GM21528 (cell line): ENCODE measurements around the gene IL17REL.

Source experiments
- ATAC-seq: cut with Tn5 transposase; IDR thresholded peaks from one replicate; pipeline ENCODE4 v1.9.1; 2021; ENCODE audit warnings: mild to moderate bottlenecking, moderate library complexity; ENCODE audit not compliant: unreplicated experiment, low FRiP score

IL17REL gene

DNA sequence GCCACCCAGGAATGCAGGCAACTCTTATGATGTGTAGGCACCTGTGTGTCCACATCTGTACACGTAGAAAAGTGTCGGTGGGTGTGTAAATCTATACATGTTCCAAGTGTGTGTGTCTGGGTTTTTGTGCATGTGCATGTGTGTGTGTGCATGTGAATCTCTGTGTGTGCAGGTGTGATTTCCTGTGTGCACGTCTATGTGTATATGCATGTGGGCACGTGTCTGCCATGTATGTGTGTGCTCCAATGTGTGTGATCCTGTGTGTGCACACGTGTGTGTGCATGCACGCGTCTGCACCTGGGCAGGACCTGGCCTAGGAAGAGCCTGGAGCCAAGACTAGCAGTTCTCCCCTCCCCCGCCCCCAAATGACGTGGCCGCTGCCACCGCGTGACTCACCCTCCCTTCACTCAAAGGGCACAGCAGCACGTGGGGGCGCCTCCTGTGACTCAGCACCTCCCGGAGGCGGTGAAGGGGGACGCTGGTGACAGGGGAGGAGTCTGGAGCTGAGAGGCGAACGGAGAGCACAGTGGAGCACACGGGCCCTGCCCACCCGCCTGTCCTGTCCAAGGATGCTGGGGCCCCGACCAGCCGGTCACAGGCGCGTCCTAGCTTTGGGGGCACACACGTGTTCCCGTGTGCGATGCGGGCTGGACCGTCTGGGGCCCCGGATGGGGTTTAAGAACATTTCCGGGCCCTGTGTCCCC lies 41.9 kb downstream of the IL17REL start:
- peak; percentile 49 for ATAC-seq

DNA sequence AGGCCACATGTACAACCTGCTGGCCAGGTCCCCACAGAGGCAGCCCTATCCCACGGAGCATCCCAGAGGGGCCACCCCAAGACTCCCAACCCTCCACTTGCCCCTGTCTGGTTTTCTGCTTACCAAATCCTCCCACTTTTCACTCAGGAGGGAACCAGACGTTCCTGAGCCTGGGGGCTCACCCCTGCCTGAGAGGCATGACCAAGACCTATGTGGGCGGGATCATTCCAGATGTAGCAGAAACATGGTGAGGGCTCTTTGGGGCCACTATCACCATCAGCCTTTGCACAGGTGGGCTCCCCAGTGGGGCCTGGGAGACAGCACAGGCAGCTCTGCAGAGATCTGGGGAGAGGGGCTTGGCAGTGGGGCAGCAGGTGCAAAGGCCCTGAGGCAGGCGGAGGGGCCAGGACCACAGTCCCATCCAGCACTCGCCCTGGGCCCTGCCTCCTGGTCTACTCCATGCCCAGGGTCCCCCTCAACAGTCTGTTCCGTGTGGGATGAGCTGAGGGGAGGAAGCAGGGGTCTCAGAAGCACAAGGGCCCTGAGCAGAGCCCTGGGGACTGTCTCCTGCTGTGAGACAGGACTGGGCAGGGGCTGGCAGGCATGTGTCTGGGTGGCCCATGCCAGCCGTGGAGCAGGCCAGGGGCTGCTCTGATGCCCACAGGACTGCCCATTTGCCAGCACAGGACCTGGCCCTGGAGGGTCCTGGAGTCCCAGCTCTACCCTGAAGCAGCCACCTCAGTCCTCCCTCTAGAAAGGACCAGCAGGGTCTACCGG lies 42.6 kb downstream of the IL17REL start:
- ATAC-seq: no peak

DNA sequence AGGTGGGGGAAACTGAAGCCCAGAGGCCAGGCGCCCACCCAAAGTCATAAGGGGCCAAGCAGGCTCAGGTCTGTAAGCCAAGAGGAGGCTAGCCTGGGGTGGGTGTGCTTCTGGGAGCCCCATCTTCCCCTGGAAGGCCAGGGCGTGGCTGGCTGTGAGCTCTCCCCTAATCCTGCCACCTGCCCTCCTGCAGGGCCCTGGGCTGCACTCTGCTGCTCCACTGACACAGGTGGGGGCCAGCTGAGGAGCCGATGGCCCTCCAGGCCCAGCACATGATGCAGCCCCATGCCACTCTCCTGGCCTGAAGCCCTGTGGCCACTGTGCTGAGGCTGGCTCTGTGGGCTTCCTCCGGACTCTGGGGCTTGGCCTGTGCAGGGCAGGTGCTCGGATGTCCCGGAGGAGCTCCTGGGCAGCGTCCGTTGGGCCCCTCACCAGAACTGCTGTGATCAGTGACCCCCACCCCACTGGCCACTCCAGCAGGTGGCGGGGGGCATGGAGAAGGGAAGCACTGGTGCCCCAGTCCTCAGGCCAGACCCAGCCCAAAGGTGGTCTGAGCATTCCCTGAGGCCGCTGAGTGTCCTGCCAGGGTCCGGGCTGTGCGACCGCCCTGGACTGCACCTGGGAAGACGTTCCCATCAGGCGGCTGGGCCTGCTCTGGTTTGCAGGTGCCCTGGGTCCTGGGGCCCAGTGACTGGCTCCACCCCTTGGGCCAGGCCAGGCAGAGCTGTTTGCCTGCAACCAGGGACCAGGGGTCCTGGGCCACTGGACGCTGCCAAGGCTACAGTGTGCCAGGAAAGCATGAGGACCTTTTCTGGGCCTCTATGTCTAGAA lies 43.5 kb downstream of the IL17REL start:
- no peak for ATAC-seq

DNA sequence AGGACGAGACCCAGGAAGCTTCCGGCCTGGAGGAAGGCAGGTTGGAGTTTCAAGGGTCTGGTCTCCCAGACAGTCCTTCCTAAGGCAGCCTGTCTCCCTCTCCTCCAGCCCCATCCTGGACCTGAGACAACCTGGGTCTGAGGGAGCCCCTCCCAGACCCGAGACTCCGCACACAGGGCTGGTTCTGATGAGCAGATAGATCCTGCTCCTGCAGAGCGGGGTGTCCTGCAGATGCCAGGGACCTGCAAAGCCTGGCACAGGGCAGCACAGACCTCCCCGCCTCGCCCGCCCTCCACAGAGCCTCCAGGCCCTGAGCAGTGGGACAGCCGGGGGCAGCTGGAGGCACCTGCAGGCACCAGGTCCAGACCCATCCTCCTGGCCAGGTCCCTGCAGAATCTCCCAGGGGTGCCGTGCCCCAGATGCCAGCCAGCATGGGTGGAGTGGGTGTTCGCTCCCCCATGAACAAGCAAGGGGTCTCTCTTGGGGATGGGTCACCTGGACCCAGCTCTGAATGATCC lies 44.2 kb downstream of the IL17REL start:
- ATAC-seq: no peak

DNA sequence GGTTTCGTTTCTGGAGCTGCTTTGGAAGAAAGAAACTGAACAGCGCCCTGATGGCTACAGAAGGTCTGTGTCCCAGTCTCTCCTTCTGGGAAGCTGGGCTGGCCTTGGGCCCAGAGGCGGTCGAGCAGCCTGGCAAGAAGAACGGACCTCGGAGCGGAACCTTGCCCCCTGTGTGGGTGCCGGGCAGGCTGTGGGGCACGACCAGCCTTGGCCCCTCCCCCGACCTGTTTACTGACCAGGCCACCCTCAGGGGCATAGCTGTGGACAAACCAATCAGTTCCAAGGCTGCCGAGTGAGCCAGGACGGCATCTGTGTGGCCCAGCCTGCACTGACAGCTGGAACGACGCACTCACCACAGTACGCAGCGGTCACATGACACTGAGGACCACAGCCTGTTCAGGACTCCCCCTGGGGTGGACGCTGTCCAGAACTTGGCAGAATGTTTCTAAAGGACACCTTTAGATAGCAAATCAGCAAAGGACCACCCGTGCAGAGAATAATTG lies 44.8 kb downstream of the IL17REL start:
- ATAC-seq: no peak

DNA sequence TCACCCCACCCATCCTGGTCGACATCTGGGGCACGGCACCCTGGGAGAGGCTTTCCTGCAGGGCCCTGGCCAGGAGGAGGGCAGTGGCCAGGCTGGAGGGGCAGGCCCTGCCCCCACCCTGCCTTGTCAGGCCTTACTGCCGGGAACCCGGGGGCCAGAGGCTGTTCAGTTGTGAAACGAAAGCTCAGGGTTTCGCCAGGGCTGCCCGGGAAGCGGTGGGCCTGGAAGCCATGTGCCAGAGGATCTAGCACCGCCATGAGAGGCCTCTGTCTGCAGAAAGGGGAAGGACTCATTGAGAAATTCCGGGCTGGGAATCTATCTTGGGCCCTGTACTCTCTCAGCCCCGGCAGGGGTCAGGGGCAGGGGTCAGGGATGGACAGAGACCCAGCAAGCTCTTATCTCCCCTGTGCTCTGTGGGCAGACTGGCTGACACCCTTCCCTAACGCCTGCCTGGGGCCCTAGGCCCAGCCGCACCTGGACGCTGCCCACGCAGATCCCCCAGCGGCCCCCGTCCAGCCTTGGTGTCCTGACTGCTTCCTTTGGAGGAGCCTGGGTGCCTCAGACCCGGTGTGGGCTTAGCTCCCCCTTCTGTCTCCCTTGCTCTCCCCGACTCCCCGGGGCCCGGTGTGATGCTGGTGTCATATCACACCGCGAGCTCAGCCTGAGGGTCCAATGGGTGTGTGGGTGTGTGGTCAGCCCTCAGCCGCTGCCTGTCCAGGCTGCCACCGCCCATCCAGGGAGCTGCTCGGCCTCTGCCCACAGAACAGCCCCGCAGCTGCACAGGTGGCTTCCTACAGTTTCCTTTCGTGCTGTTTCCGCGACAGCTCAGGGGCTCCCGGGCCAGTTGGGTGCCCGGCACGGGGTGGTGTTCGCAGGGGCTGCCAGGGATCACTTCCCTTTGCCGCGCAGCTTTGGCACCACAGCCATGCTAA lies 45.5 kb downstream of the IL17REL start:
- ATAC-seq: no peak

DNA sequence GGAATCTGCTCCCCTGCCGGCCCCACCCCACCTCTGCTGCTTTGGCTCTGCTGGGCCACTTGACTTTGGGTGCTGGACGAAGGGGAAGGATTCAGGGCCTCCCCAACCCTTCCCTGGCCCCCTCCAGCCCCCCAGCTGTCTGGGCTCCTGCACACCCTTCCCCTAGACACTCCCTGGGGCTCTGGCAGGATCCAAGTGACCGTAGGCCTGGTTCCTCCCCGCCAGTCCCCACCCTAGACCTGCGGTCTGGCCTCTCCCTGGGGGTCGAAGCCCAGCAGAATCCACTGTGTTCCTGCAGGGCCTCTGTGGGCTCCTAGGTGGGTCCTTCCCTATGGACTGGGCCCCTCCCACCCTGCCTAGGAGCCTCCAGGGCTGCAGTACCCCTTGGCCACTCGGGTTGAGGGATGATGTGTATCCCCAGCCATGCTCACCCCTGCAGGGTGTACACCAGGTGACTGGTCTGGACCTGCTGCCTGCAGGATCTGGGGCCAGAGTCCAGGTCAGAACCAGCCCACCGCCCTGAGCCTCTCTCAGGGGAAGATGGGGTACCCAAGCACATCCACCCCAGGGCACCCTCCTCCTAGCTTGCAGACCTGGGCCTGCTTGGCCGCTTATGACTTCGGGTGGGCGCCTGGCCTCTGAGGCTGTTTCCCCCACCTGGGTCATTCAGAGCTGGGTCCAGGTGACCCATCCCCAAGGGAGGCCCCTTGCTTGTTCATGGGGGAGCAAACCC lies 46.4 kb downstream of the IL17REL start:
- ATAC-seq: no peak

DNA sequence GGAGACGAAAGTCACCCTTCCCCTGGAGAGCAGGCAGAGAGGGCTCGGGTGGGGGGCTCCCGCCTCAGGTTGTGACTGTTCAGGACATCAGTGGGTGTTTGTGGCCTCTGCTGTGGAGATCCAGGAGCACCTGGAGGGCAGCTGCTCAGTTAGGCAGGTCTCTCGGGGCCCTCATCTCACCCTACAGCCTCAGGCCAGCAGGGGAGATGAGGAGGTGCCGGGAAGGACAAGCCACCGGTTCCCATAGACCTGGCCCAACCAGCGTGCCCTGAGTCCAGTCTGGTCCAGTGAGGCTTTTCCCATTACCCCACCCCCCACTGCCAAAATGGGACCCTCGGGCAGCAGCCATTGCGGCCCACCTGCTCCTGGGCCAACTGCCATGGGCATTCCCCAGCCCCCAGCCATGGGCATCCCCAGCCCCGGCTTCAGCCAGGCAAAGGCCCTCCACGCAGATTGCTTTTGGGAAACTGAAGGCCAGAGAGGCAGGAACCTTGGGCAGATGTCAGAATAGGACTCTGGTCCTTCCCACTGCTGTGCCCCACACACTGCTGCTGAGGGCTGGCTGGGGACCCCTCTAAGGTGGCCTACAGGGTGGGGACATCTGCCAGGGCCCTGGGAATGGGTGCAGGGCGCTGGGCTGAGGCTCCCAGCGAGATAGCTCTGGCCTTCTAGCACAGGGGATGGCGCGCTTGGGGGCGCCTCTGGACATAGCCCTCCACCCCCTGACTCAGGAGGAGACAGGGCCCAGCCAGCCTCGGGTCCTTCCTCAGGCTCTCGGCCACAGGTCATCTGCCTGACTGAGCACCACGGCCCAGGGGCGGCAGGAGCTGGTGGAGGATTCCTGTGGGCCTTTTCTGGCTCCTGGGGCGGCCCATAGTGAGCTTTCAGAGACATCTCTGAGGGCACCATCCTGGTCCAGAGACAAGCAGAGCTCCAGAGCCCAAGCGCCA lies 47.2 kb downstream of the IL17REL start:
- ATAC-seq: no peak

DNA sequence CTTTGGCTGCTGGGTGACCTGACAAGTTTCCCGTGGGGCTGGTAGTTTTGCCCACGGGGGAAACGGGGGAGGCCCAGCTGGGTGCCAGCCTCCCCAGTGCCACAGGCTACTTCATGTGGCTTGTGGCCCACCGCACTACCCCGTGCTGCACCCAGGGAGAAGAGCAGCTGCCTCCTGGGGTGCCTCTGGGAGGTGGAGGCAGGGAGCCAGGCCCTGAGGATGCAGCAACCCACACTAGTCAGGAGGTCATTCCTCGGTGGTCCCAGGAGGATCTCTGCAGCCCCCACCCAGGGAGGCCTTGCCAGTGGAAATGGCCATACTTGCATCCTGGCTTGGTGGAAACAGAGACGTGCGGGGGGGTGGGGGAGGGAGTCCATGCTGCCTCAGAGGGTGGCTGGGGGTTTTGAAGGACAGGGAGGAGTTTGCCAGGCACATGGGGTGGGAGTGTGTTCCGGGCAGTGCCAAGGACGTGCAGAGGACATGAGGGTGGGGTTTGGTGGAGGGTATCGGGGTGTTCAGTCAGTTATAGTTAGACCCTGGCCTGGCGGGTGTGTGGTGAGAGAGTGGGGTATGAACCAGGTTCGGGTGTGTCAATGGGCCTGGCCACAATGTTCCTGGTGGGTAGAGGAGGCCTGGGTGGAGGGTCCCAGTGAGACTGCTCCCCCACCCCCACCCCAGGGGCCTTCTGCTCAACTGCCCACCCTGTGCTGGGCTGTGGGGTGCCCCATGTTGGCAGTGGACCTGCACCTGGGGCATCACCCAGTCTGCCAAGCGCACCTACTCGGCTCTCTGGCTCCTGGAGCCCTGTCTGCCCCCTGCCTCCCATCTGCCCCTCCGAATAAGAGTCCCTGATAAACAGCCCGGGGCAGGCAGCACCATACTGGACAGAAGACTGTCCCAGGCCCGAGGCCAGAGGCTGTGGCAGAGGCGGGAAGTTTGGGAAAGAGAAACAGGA lies 48.2 kb downstream of the IL17REL start:
- no peak for ATAC-seq

DNA sequence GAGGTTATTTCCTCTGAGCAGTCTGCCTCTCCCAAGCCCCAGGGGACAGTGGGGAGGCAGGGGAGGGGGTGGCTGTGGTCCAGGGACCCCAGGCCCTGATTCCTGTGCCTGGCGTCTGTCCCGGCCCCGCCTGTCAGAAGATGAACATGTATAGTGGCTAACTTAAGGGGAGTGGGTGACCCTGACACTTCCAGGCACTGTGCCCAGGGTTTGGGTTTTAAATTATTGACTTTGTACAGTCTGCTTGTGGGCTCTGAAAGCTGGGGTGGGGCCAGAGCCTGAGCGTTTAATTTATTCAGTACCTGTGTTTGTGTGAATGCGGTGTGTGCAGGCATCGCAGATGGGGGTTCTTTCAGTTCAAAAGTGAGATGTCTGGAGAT lies 48.9 kb downstream of the IL17REL start:
- no peak for ATAC-seq

DNA sequence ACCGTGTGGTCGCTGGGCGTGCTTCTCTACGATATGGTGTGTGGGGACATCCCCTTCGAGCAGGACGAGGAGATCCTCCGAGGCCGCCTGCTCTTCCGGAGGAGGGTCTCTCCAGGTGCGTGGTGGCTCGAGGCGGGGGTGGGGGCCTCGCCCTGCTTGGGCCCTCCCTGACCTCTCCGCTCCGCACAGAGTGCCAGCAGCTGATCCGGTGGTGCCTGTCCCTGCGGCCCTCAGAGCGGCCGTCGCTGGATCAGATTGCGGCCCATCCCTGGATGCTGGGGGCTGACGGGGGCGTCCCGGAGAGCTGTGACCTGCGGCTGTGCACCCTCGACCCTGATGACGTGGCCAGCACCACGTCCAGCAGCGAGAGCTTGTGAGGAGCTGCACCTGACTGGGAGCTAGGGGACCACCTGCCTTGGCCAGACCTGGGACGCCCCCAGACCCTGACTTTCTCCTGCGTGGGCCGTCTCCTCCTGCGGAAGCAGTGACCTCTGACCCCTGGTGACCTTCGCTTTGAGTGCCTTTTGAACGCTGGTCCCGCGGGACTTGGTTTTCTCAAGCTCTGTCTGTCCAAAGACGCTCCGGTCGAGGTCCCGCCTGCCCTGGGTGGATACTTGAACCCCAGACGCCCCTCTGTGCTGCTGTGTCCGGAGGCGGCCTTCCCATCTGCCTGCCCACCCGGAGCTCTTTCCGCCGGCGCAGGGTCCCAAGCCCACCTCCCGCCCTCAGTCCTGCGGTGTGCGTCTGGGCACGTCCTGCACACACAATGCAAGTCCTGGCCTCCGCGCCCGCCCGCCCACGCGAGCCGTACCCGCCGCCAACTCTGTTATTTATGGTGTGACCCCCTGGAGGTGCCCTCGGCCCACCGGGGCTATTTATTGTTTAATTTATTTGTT lies 49.6 kb downstream of the IL17REL start:
- ATAC-seq: no peak

DNA sequence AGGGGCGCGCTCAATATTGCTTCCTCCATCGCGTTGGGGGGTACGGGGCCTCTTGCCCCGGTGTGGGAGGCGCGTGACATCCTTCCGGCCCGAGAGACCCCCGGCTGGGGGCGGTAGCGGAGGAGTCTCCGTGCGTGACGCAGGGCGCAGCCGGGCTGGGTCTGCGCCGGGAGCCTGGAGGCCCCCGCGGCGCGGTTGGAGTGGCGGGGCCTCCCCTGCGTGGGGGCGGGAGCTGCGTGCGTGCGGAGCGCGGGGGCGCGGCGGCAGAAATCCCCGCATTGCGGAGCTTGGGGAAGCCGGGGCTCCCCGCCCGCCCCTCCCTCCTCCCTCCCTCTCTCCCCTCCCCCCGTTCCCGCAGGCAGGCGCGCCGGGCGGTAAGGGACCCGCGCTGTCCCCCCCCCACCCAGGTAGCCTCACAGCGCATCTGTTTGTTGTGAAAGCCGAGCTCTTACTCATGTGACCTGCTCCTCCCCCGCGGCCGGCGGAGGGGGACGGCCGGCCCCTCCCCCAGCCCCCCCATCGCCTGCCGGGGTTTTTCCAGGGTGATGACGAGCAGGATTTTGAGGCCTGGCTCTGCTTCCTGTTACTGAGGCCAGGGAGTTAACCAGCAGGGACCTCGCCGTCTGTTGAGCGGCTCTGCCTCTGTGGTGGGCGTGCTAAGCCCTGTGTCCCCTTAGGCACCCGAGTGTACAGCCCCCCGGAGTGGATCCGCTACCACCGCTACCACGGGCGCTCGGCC lies 50.4 kb downstream of the IL17REL start:
- ATAC-seq: peak; percentile 23

DNA sequence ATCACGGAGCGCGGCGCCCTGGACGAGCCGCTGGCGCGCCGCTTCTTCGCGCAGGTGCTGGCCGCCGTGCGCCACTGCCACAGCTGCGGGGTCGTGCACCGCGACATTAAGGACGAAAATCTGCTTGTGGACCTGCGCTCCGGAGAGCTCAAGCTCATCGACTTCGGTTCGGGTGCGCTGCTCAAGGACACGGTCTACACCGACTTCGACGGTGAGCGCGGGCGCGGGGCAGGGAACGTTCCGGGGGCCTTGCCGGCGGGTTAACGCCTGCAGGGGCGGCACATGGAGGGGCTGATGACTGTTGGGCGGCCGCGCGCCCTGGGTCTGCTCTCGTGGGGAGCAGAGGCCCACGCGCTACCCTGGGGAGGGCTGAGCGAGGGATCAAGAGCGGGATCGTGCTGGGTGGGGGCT lies 51.0 kb downstream of the IL17REL start:
- ATAC-seq: no peak

DNA sequence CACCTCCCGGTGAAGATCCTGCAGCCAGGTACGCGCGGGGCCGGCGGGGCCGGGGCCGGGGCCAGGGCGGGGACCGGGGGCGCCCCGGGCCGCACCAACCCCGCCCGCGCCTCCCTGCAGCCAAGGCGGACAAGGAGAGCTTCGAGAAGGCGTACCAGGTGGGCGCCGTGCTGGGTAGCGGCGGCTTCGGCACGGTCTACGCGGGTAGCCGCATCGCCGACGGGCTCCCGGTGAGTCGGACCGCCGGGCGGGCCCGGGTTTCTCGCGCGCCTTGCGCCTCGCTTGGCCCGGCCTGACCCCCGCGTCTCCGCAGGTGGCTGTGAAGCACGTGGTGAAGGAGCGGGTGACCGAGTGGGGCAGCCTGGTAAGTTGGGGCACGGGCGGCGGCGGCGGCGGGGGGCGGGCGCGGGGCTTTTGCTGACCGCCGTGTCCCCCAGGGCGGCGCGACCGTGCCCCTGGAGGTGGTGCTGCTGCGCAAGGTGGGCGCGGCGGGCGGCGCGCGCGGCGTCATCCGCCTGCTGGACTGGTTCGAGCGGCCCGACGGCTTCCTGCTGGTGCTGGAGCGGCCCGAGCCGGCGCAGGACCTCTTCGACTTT lies 51.5 kb downstream of the IL17REL start:
- ATAC-seq: no peak
